Left ventricle myocardium superior (tissue), 1 donor: Measurements from ENCODE around the gene IWS1. TPM values are rescaled to one million over a fixed set of nuclear protein-coding genes. Genes with fewer than 3 reads are reported as not detected.
"Not testable (repeated sequence)": the region's sequence is repeated elsewhere in the genome, so short reads cannot be mapped to it uniquely, and the experiment has no call there.

Experiments
- ATAC-seq: fragments of 200-7000 bp; cut with Tn5 transposase; one replicate; pipeline ENCODE4 v1.9.1; 2020; ENCODE audit warnings: mild to moderate bottlenecking, moderate library complexity
- DNase-seq: peaks from one replicate; pipeline ENCODE4 v3.0.0-alpha.2; 2020
- intact Hi-C: fragments of 100-400 bp; cut with micrococcal nuclease; formaldehyde crosslinking; loops from one replicate; pipeline ENCODE4 v1.11.0; 2022
- total RNA-seq: library from RNA; stranded (reverse); fragmentation: NEBNext Ultra II Directional; extraction: Animal tissue kit (Norgen Biotek cat#: 25700); gene quantifications from one replicate; pipeline ENCODE4 v1.2.1, GENCODE V29; 2021
- donor health status: DM: no; HTN: yes; CAD: no; lungs with severe emphysema.

The IWS1 gene
- total RNA-seq, 1 donor from 2014 or later: 58.1 TPM

DNA sequence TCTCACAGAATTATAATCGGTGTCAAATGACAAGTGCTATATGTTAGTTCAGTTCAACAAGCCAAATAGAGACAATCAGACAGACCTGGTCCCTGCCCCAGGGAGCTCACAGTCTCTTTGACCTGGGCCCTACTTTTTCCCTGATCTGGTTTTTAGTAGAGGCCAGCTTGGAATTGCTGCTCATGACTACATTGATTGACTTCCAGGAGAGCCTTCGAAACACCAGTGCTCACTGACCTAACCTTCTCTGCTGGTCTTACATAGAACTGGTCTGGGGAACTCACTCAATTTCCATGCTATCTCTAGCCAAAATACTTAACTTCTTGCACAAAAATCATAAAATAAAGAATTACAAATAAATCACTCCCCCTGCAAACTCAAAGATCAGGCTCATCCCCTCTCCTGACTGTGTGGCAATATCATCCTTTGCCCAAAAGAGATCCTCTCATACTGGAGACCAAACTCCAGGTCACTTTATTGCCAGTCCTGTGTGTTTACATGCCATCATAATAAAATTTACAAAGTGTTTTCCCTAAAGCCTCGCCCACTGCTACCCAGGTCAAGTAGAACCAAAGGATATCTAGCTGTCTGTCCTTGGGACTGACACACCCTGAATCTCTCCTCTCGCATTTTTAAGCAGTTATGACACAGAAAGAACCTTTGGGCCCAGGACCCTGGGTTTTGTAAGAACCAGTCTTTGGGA is 54.9 kb downstream of the IWS1 start:
- no peak for DNase-seq
- intact Hi-C loops: no loop called here
- no peak for ATAC-seq

DNA sequence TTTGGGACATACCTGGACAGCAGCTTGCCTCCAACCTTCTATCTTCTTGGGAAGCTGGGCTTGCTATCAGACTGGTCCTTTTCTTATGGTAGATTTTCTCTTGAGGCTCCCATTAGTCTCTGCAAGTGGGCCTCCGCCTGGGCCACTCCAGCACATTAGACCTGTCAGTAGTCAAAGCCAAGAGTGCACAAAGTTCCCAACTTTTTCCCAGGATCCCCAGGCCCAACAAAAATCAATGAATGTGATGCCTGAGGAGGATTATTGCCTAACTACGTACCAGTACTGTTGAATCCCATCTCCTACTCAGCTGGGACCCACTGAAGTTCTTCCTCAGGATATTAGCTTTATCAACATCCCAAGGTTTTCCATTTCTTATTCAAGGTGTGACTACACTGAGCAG is 56.3 kb downstream of the IWS1 start:
- ATAC-seq (no peak), DNase-seq (no peak)
- intact Hi-C loops: no loop called here

DNA sequence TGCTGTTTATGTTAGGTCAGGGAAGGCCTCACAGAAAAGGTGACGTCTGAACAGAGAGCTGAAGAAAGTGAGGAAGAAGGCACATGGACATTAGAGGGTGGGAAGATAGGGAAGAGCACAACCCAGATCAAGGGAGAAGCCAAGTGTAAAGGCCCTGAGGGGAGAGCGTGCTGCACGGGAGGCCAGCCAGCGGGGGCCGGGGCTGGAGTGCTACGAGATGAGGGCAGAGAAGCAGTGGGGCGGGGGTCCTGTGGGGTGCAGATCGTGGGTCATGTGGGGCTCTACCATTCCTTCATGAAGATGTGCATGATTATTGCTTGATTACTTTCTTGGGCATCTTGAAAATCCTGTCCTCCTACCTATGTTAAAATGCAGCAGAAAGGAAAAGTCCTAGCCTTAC is 57.2 kb downstream of the IWS1 start:
- ATAC-seq: no peak
- intact Hi-C loops: no loop called here

DNA sequence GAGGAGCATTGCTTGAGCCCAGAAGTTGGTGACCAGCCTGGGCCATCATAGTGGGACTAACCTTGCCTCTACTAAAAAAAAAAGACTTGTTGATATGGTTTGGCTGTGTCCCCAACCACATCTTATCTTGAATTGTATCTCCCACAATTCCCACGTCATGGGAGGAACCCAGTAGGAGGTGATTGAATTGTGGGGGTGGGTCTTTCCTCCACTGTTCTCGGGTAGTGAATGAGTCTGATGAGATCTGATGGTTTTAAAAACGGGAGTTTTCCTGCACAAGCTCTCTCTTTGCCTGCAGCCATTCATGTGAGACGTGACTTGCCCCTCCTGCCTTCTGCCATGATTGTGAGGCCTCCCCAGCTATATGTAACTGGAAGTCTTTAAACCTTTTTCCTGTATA is 61.0 kb downstream of the IWS1 start:
- ATAC-seq (no peak), DNase-seq (no peak)
- intact Hi-C loops: no loop called here

More for the DNA sequence above, 57.2 kb downstream of the IWS1 start:
- DNase-seq: no peak

DNA sequence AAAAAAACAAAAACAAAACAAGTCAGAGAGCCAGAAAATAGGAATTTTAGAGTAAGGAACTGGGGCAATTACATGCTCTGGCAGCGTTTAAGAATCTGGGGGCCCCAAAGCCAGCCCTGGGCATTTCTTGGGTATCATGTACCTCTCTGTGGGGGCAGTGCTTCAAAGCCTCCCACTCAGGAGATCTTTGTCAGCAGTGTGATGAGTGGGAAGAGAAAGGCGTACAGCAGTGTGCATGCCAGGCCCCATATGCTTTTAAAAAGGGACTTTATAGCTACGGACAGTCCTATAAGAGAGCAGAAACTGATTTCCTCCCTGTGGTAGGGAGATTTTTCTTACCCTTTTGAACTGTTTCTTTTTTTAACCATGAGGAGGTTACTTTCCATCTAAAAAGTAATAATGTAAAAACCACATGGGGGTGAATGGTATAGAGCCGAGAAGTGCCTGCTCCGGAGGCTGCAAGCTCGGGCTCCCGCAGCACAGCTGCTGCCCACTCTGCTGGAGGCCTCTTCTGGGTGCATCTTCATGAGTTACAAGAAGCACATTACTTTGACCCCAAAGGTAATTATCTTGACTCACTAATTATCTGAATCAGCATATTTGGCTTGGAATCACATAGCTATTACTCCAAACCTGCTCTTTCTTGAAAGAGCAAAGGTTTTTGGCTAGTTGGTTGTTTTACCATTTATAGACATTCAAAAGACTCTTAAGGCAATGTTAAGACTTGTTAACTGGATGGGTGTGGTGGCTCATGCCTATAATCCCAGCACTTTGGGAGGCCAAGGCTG is 61.6 kb downstream of the IWS1 start:
- ATAC-seq (no peak), DNase-seq (no peak)
- intact Hi-C loops: no loop called here

DNA sequence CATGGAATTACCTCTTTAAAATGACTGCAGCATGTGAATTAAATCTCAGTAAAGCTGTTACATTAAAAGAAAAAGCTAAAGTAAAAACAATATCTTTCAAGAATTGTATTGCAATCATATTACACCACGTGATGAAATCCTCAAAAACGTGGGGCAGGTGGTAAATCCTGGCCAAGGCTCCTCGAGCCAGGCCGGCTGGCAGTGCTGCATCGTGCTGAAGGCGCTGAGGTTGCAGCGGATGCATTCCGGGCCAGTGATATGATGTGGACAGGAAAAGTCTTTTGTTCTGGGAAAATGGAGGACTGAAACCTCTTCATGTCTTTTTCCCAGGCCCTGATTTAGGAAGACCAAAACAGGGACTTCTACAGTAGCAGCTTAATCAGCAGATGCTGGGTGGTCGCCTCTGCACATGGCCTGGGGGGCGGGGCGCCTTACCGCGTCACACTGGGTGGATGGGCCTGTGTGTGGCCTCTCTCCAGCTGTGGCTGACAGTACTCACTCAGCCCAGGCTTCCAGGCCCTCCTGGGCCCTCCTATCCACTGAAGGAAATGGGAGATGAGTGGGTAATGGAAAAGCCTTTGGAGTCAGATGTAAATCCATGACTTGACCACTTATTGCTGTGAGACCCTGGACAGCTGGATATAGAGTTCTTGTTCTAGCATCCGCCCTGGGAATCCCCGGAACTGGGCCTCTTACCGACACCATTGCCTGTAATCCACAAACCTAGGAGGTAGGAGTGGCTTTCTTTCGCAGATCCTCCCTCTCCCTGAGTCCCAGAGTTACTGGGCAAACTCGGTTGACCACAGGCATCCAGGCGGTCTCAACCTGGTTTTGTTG is 62.9 kb downstream of the IWS1 start:
- intact Hi-C loops: no loop called here
- DNase-seq: no peak
- no peak for ATAC-seq

DNA sequence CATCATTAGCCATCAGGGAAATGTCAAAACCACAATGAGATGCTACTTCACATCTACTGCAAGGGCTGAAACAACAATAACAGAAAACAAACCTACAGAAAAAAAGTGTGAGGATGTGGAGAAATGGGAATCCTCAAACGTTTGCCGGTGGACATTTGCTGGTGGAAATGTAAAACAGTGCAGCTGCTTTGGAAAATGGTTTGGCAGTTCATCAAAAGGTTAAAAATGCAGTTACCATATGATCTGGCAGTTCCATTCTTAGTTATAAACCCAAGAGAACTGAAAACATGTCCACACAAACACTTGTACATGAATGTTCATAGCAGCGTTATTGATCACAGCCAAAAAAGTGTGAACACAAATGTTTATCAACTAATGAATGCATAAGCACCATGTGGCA is 63.8 kb downstream of the IWS1 start:
- ATAC-seq: no peak
- intact Hi-C loops: no loop called here
- no peak for DNase-seq

DNA sequence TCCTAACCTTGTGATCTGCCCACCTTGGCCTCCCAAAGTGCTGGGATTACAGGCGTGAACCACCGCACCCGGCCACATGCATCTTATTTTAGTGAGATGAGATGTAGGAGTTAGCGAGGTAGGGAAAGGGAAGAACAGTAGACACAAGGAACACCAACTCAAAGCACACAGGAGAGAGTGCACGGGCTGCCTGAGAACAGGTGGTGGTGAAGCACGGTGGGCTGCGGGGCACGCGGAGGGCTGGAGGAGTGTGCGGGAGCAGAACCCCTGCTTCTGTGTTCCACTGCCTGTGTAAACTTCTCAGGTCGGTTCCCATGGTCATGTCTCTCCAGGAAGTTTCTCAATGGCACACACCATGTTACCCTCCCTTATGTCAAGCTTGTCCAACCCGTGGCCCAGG is 69.3 kb downstream of the IWS1 start:
- no peak for DNase-seq
- ATAC-seq: no peak
- intact Hi-C loops: no loop called here

DNA sequence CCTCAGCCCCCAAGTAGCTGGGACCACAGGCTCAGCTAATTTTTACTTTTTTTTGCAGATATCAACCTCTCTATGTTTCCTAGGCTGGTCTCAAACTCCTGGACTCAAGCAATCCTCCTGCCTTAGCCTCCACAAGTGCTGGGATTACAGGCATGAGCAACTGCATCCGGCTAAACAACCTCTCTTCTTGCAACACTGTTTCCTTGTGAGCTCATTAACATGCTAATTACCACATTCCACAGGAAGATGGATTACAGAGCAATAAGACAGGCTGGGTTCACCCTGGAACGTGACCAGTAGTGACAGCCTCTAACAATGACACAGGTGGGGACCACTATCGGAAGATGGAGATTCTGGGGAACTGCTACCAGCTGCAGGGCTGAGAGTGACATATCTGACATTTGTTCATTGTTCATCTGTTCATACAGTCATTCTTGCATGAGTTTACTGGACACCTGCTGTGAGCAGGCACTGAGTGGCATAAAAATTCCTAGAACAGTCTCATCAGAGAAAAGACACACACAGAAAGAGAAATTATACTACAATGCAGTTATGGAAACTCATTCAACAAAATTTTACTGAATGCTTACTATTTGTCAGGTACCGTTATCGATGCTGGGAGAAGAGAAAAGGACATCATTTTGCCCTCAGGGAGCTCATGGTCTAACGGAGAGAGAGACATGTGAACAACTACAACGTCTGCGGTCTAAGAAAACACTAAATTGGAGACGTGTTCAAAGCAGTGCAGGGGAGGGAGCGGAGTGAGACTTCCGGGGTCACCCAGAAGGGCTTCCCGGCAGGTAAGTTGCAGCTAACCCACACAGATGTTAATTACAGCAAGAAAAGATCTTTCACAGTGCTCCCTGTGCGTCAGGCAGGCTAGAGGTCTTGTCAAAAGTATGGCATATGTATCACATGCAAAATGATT is 70.5 kb downstream of the IWS1 start:
- ATAC-seq (no peak), DNase-seq (no peak)
- intact Hi-C loops: no loop called here

DNA sequence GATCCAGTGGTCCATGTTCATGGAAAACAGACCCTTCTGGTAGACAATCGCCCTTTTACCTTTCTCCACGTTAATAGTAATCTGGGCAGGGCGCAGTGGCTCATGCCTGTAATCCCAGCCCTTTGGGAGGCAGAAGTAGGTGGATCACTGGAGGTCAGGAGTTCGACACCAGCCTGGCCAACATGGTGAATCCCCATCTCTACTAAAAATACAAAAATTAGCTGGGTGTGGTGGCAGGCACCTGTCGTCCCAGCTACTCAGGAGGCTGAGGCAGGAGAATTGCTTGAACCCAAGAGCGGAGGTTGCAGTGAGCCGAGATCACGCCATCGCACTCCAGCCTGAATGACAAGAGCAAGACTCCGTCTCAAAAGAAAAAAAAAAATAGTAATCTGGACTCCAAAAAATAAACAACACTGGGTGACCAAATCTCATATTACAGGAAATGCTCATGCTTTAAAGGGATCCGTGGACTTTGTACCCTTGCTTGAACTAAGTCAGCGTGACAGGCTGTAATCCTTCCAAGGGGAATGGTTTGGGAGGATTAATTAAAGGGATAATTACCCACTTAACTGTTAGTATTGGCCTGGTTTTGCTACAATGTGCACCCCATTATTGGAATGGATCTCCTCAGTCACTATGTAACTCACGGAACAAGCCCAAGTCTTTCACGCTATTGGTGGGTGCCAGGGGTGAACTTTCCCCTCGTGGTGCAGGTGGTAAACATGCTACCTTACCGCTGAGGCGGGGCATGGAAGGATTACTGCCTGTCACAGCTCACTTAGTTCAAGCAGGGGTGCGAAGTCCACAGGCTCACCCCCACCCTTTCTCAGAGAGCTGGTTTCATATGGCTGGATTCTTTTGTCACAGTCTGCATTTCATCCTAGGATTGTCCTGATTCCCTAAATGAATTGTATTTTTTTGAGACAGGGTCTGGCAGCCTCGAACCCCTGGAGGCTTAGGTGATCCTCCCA is 71.4 kb downstream of the IWS1 start:
- ATAC-seq (no peak), DNase-seq (no peak)
- intact Hi-C loops: no loop called here

DNA sequence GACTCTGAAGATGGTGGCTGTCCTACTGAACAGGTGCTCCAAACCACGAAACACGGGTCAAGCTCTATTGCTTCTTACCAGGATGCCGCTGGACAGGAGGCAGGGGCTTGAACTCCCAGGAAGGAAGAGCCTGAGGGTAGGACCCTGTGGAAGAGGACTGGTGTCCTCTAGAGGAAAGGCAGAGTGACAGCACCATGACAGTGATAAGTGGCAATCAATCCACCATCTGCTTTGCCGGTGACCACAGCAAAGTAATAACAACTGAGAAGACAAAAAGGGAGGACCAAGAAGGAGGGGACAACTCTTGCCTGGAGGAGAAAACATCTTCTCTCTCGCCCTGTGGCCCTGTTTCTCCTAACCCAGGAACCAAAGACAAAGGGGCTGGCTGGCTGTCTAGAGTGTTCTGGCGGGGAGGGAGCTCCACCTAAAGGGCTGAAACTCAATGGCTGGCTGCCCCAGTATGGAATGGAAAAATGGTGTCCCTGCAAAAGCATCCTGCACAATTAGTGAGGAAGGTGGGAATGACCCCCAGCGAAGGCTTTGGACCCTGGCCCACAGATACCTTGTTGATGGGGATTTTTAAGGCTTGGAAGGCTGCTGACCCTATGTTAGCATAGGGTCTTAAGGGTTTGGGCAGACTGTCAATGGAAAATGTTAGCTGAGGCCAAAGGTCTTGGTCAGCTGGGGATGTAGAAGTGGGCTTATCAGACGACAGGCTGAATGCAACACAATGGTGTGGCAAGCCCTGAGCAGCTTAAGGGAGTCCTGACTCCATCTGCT is 72.7 kb downstream of the IWS1 start:
- DNase-seq (no peak), ATAC-seq (no peak)
- intact Hi-C loops: no loop called here

DNA sequence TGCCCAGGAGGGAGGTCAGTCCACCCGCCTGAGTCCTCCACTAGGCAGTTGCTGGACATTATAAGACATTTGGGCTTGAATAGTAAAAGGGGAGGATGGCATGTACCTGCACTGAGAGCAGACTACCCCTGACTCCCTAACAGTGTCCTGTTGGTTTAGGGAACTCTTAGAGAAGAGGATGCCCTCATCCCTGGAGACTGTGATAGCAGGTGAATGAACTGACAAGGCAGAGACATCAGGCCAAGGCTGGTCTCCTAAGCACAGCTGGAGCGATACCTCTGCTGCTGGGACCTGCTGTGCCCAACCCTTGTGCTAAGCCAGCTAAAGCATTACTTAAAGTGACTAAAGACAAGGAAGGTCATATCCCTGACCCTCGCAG is 73.3 kb downstream of the IWS1 start:
- ATAC-seq (no peak), DNase-seq (no peak)
- intact Hi-C loops: no loop called here

DNA sequence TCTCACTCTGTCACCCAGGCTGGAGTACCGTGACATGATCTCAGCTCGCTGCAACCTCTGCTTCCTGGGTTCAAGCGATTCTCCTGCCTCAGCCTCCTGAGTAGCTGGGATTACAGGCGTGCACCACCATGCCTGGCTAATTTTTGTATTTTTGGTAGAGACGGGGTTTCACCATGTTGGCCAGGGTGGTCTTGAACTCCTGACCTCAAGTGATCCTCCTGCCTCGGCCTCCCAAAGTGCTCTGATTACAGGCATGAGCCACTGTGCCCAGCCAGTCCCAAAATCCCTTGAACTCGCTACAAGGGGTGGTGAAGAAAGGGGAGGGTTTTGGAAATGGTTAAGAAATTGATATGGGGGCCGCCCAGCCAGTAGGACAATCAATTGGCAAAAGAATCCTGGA is 73.9 kb downstream of the IWS1 start:
- ATAC-seq, intact Hi-C loops, DNase-seq: not testable (repeated sequence)

DNA sequence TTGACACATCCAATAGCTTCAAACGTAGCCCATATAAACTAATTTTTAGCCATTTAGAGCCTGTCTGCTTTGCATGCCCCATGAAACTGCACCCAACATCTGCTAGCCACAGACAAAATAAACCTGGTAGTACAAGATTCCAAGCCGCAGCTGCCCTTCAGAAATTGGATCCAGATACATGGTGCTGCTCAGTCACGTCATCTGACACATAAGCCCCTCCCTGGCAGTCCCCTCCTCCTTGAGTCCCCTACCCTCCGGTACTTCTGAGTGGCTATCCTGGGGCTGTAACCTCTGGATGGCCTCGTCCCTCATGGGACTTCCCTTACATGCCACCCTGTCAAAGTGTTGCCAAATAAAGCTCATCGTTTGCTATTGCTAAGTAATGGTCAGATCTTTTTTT is 74.3 kb downstream of the IWS1 start:
- no peak for ATAC-seq
- DNase-seq: no peak
- intact Hi-C loops: no loop called here

DNA sequence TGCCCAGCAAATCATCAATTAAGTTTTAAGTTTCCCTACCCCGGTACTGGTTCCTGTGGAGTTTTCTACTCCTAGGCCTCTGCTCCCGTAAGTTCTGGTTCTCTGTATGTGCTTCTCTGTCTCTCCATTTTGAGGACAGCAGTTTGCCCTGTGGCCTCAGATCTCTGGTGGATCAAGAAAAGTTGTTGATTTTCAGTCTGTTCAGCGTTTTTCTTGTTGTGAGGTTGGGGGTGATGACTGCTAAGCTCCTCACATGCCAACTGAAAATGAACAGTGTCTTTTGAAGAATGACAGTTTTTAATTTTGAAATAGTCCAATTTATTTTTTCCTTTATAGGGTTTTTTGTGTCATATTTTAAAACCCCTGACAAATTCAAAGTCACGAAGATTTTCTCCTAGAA is 76.4 kb downstream of the IWS1 start:
- intact Hi-C loops: no loop called here
- ATAC-seq: no peak

DNA sequence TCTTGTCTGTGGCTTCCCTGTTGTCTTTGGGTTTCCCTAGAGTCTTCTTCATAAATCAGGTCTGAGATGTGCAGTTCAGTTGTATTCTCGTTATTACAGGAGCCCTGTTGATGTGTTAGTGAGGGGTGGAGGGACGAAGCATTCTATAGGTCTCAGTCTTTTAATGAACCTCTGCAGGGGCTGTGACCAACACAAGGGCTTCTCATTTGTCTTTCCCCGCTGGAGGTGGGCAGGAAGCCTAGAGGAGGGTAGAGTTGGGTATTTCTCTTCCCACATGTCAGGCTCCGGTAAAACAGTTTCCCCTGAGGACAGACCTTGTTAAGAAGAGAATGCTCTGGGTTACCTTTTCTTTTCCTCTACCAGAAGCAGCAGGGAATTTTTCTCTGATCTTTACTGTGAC is 76.9 kb downstream of the IWS1 start:
- no peak for ATAC-seq
- intact Hi-C loops: no loop called here

More for the DNA sequence above, 76.4 kb downstream of the IWS1 start:
- DNase-seq: no peak

DNA sequence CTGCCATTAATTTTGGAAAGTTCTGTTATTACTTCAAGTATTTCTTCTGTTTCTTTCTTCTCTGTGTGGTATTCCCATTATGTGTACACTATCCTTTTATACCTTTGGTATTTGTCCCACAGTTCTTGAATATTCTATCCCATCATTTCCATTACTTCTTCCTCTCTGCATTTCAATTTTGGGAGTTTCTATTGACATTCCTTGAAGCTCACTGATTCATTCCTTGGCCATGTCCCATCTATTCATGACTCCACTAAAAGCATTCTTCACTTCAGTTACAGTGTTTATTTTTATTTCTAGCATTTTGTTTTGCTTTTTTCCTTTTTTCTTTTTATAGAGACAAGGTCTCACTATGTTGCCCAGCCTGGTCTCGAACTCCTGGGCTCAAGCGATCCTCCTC is 77.8 kb downstream of the IWS1 start:
- intact Hi-C loops: no loop called here
- no peak for DNase-seq
- no peak for ATAC-seq

More for the DNA sequence above, 76.9 kb downstream of the IWS1 start:
- DNase-seq: no peak
